Cardiac ventricle fibroblast (primary cell): ENCODE data around the gene SRGAP2B. TPM values are rescaled to one million over a fixed set of nuclear protein-coding genes. Genes with fewer than 3 reads are reported as not detected.

Experiments
- total RNA-seq: library from RNA; depleted of rRNA; stranded (reverse); fragments of >200 nt; gene quantifications from 2 replicates; pipeline ENCODE4 v1.2.3, GENCODE V29; 2015

SRGAP2B gene
- 22.7 and 31.5 TPM in 2 replicates for total RNA-seq

DNA sequence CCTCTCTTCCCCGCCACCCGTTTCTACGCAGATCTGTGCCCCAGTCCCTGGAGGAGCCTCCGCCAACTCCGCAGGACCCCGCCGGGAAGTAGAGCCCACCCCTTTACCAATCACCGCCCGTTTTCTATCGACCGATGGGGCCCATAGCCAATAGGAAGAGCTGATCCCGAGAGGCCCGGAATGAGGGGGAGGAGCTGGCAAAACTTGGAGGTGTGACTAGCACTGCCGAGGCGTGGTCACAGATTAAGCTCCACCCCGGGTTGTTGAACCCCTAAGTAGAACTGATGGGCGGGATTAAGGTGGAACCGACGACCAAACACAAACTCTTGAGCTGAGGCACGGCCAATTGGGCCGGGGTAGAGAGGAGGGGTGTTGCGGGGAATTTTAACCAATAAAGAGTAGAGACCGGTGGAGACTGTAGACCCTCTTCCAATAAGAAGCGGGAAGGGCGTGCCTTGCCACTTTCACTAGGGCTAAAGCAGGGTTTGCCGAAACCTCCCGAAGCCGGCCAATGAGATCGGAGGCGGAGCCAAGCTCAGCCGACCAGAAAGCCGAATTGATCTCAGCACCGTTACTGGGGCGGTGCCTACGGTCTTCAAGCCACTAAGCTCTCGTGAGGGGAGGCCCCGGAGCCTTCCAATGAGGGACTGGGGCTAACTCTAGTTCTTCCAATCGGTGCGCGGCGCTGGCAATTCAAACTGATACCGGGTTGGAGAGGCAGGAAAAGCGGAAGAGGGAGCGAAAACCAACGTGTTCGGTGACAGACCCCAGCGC is at the start of gene SRGAP2B, which contains the start of gene FAM72D:
TSS of gene SRGAP2B (minus strand) at position 45 of the 774 bp plus-strand sequence. CDS start 2,427 bp downstream, outside the sequence.
TSS of gene FAM72D (plus strand) at position 691 of the 774 bp plus-strand sequence. CDS start 874 bp downstream, outside the sequence.

Other genes starting within 250 kb of the SRGAP2B start
- gene FAM72D, start 646 bp upstream of the SRGAP2B start, total RNA-seq: 0.06 TPM in 1 of 2 replicates, not detected in the other
- not detected in 2 replicates for gene PPIAL4D, start 146.8 kb upstream of the SRGAP2B start, total RNA-seq